Psoas muscle (tissue), 8 donors: ENCODE results near the gene SAMD4A. TPM values are rescaled to one million over a fixed set of nuclear protein-coding genes. Genes with fewer than 3 reads are reported as not detected.

Experiments
- ATAC-seq, 4 donors: fragments of 200-7000 bp; cut with Tn5 transposase; one replicate each; pipeline ENCODE4 v1.9.1; 2020; ENCODE audit warnings: moderate library complexity in 3 of 4, mild to moderate bottlenecking in 2 of 4
- DNase-seq, 2 donors: peaks; one replicate each; pipeline ENCODE4 v3.0.0-alpha.2; 2020
- H3K27ac ChIP-seq: fragments of 200-600 bp; one replicate; pipeline ENCODE4 v1.8.0; 2022
- H3K27me3 ChIP-seq, 3 donors: fragments of 200-600 bp in 1 of 3; one replicate each; pipeline versions ENCODE4 v1.6.1 to v1.8.0; 2013 to 2022; ENCODE audit warnings: low read length in 2 of 3, mild to moderate bottlenecking in 2 of 3, moderate library complexity in 1 of 3; ENCODE audit not compliant: insufficient read depth in 3 of 3
- H3K36me3 ChIP-seq, 2 donors: fragments of 200-600 bp in 1 of 2; one replicate each; pipeline versions ENCODE4 v1.6.1 to v1.8.0; 2013 to 2022; ENCODE audit warnings: low read depth in 1 of 2, mild to moderate bottlenecking in 1 of 2, moderate library complexity in 1 of 2; ENCODE audit not compliant: insufficient read depth in 1 of 2
- H3K4me1 ChIP-seq: fragments of 200-600 bp; one replicate; pipeline ENCODE4 v1.8.0; 2022
- H3K4me3 ChIP-seq: fragments of 200-600 bp; one replicate; pipeline ENCODE4 v1.8.0; 2022; ENCODE audit warnings: mild to moderate bottlenecking
- H3K9me3 ChIP-seq: fragments of 200-600 bp; one replicate; pipeline ENCODE4 v1.8.0; 2022
- WGBS, 3 donors: extraction: QIAGEN DNeasy Blood & Tissue Kit; methylation state at CpG; one replicate each; pipeline versions ENCODE4 v1.1.6 to v1.1.7; 2013; 5-methylcytosine and 5-hydroxymethylcytosine counted together
- intact Hi-C, 2 donors: fragments of 100-400 bp; cut with DNase I; formaldehyde crosslinking; loops; one replicate each; pipeline versions ENCODE4 v1.11.0 to v1.14.2; 2022
- polyA plus RNA-seq, 3 donors: library from polyadenylated mRNA; stranded (reverse); fragments of 200-250 nt; gene quantifications; one replicate each; pipeline ENCODE4 v1.2.3, GENCODE V29; 2013
- total RNA-seq, 4 donors: library from RNA; stranded (reverse); fragmentation: NEBNext Ultra II Directional in 2 of 4; extraction: Animal tissue kit (Norgen Biotek cat#: 25700) in 2 of 4; gene quantifications; one replicate each; pipeline versions ENCODE4 v1.2.1 to v1.2.4, GENCODE V29; 2021 to 2023
- TF ChIP-seq, protein P1 (sequence below): fragments of 200-600 bp; IDR thresholded peaks from one replicate; pipeline ENCODE4 v1.8.0; 2022; ENCODE audit warnings: antibody characterized with exemption
- donor health status: healthy with polysubstance abuse.
- donor health status: DM: no; HTN: no; CAD: no; lungs with moderate emphysema.
- donor health status: Bipolar disorder and iron deficiency.
- donor health status: healthy.
- donor health status: DM: yes; HTN: yes; CAD: no.
- donor health status: DM: no; HTN: no; CAD: no.
- donor health status: DM: no; HTN: no; CAD: no.
- donor health status: DM: yes; HTN: yes; CAD: no.

SAMD4A gene
- total and polyA plus RNA-seq, 7 donors, result 9.6 to 139 (median 67.9) TPM

DNA sequence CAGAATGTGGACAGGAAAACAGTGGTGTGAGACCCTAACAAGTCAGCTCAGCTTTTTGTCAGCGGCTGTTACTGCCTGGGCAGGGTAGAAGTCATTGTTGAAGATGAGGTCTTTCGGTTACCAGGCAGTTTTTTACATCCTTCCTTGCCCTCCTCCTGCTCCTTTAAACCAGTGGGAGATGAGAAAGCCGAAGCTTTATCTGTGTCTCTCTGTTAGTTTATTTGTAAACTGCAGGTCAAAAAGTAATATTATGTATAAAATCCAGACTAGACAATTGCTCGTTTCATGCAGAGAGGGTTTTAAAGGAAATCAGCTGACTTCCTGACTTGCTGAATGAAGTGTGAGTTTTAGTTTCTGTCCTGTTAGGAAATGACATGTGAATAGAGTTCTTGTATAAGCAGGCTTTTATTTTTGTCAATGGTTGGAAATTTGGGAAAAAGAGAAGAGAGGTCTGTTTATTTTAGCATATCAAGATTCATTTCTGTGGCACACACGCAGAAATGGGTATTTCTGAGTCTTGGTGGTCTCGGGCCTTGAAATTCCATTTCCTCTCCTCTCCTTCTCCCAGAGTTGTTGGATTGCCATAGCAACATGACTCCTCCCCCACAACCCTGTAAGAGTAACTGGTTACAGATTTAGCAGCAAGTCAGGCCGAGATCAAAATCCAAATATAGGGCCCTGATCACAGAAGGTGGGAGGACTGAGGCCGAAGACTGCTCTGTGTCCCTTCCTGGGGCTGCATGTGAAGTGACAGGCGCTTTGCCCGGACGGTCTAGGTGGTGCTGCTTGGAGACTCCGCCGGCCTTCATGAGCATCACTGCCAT, 60.8 kb downstream of the SAMD4A start:
- intact Hi-C loops, result no loop called here
- no peaks in the 10 kb centered on the region for H3K9me3 ChIP-seq
- TF ChIP-seq, protein P1, sequence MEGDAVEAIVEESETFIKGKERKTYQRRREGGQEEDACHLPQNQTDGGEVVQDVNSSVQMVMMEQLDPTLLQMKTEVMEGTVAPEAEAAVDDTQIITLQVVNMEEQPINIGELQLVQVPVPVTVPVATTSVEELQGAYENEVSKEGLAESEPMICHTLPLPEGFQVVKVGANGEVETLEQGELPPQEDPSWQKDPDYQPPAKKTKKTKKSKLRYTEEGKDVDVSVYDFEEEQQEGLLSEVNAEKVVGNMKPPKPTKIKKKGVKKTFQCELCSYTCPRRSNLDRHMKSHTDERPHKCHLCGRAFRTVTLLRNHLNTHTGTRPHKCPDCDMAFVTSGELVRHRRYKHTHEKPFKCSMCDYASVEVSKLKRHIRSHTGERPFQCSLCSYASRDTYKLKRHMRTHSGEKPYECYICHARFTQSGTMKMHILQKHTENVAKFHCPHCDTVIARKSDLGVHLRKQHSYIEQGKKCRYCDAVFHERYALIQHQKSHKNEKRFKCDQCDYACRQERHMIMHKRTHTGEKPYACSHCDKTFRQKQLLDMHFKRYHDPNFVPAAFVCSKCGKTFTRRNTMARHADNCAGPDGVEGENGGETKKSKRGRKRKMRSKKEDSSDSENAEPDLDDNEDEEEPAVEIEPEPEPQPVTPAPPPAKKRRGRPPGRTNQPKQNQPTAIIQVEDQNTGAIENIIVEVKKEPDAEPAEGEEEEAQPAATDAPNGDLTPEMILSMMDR, result no peak
- DNase-seq (peak in 1 of 2 donors; percentile 70), ATAC-seq (peak; percentile 89 to 95 (median 93))
- H3K4me1 ChIP-seq, result peaks cover 66% of the 10 kb centered on the region
- H3K27ac ChIP-seq, result peak overlapping the region; percentile 81
- no peaks in the 10 kb centered on the region for H3K27me3 ChIP-seq
- 15 to 31% (median 15%) methylated on average over 13 of the region's 13 CpGs for WGBS, 3 donors
- no peaks in the 10 kb centered on the region for H3K36me3 ChIP-seq
- H3K4me3 ChIP-seq, result peak overlapping the region; percentile 44

DNA sequence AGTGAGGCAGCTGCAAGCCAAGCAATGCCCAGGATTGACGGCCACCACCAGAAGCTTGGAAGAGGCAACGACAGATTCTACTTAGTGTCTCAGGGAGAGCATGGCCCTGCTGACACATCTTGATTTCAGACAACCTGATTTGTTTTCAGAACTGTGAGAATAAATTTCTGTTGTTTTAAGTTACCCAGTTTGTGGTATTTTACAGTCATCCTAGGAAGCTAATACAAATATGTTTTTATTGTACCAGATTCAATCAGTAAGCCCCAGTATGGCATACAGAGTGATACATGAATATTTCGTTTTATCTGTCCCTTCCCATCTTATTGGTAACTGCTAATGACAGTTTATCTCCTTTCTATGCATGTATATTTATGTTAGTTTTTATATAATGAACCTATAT, 62.3 kb downstream of the SAMD4A start:
- Histone ChIP-seq H3K27me3 (no peaks in the 10 kb centered on the region), H3K27ac (peak overlapping the region; percentile 81), H3K36me3 (no peaks in the 10 kb centered on the region), H3K4me3 (no peak overlapping the region), H3K4me1 (peaks cover 61% of the 10 kb centered on the region), H3K9me3 (no peaks in the 10 kb centered on the region)
- TF ChIP-seq, protein P1, result no peak
- 44 to 62% (median 47%) methylated on average over 3 of the region's 3 CpGs for WGBS, 3 donors
- intact Hi-C loops, result no loop called here
- ATAC-seq (peak in 3 of 4 donors; percentile 31 to 37 (median 35)), DNase-seq (no peak)

GRCh38 chr14:54629635-54630360, 62.9 kb downstream of the SAMD4A start:
- DNase-seq (no peak), ATAC-seq (no peak)
- H3K4me3 ChIP-seq, result no peak overlapping the region
- TF ChIP-seq, protein P1, result no peak
- 35 to 58% (median 36%) methylated on average over 3 of the region's 3 CpGs for WGBS, 3 donors
- H3K4me1 ChIP-seq, result peaks cover 55% of the 10 kb centered on the region
- no peaks in the 10 kb centered on the region for H3K36me3 ChIP-seq
- intact Hi-C loops, result no loop called here
- no peaks in the 10 kb centered on the region for H3K9me3 ChIP-seq
- H3K27me3 ChIP-seq, result no peaks in the 10 kb centered on the region
- H3K27ac ChIP-seq, result peak overlapping the region; percentile 81

DNA sequence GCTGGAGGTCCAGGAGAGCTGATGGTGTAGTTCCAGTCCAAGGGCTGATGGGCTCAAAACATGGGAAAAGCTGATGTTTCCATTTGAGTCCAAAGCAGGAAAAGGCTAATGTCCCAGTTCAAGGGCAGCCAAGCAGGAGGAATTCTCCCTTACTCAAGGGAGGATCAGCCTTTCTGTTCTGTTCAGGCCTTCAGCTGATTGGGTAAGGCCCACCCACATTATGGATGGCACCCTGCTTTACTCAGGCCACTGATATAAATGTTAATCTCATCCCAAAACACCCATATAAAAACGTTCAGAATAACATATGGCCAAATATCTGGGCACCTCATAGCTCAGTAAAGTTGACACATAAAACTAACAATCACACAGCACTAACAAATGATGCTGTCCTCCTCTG, 64.1 kb downstream of the SAMD4A start:
- intact Hi-C loops, result no loop called here
- Histone ChIP-seq H3K27me3 (no peaks in the 10 kb centered on the region), H3K36me3 (no peaks in the 10 kb centered on the region), H3K9me3 (no peaks in the 10 kb centered on the region), H3K4me1 (peaks cover 46% of the 10 kb centered on the region), H3K27ac (no peak overlapping the region), H3K4me3 (no peak overlapping the region)
- no peak for ATAC-seq
- TF ChIP-seq, protein P1, result no peak
- no peak for DNase-seq
- 48 to 70% (median 52%) methylated on average over 1 of the region's 1 CpG for WGBS, 3 donors
